ENCODE measurements around the gene HEXD. TPM values are rescaled to one million over a fixed set of nuclear protein-coding genes. Genes with fewer than 3 reads are reported as not detected.

HEXD gene
- polyA plus RNA-seq, 3 donors, result 8.9 to 61.5 (median 12.7) TPM

- Histone ChIP-seq H3K9me3 (replicated peaks in 1 of 2; ENCODE audit: control insufficient read depth in 1 of 2, insufficient read depth in 1 of 2, low read length in 2 of 2) (no peaks in the 10 kb centered on the region), H3K27ac (ENCODE audit: low read depth in 1 of 2, low read length in 2 of 2) (no peak overlapping the region), H3K4me3 (replicated peaks in 1 of 3; ENCODE audit: low read depth in 2 of 3, low read length in 3 of 3) (no peak overlapping the region), H3K9ac (ENCODE audit: insufficient read depth, low read length, poor library complexity, severe bottlenecking) (no peak overlapping the region), H3K36me3 (replicated peaks in 1 of 2; ENCODE audit: control insufficient read depth in 1 of 2, insufficient read depth in 2 of 2, low read length in 2 of 2) (peaks cover 16 to 31% of the 10 kb centered on the region in 2 donors), H3K79me2 (ENCODE audit: insufficient read depth, low read length) (no peaks in the 10 kb centered on the region), H4K20me1 (ENCODE audit: insufficient read depth, low read length) (no peaks in the 10 kb centered on the region), H3K4me2 (replicated peaks; ENCODE audit: extremely low read depth, low read length, poor library complexity, severe bottlenecking) (no peak overlapping the region), H2AFZ (ENCODE audit: insufficient read depth, low read depth, low read length, poor library complexity, severe bottlenecking) (no peak overlapping the region), H3K4me1 (ENCODE audit: control insufficient read depth in 1 of 2, insufficient read depth in 2 of 2, low read length in 2 of 2) (peaks cover 3 to 4% of the 10 kb centered on the region in 2 donors), H3K27me3 (ENCODE audit: control insufficient read depth in 2 of 2, insufficient read depth in 2 of 2, low read length in 2 of 2) (no peaks in the 10 kb centered on the region)
- Mint-ChIP-seq H3K4me3 (no peak overlapping the region), H3K27ac (no peak overlapping the region), H3K9me3 (no peaks in the 10 kb centered on the region), H3K4me1 (peaks cover 12% of the 10 kb centered on the region), H3K36me3 (peaks cover 27 to 30% of the 10 kb centered on the region in 2 donors), H3K27me3 (ENCODE audit: low read depth in 3 of 3) (peaks cover 0 to 2% (median 0%) of the 10 kb centered on the region in 3 donors)
- intact Hi-C loops (cut with micrococcal nuclease), result loop anchor here in 1 of 2 donors (10.0 kb wide), 1 partner anchor 63 kb away; no protein-coding TSS in a partner anchor
- TF ChIP-seq CTCF (IDR thresholded peaks at IDR 0.05), result no peak
- 94% methylated on average over 11 of the region's 15 CpGs for WGBS (ENCODE audit: insufficient coverage)
- DNase-seq, result no peak
Observed at GRCh38 chr17:82491533-82491932, 73.4 kb downstream of the HEXD start.

Small RNA genes lying within 50 kb of the gene (small RNA-seq; reads per million reads assigned to genes)
- not detected for gene RF00019 (ENCODE audit: insufficient read length, low read depth)

Other genes starting within 250 kb of the HEXD start
- 10 to 100 TPM; 17.1 to 43.8 (median 20.1) TPM for gene CCDC57, start 205.5 kb upstream of the HEXD start, polyA plus RNA-seq
- gene SLC16A3, start 189.3 kb upstream of the HEXD start, polyA plus RNA-seq, result 100 to 1,000 TPM in 1 of 3 donors, 10 to 100 TPM in 2; 26.3 to 103 (median 35.3) TPM
- 100 to 1,000 TPM in 1 of 3 donors, 10 to 100 TPM in 2; 47.0 to 299 (median 60.9) TPM for gene CSNK1D, start 144.6 kb upstream of the HEXD start, polyA plus RNA-seq
- gene CD7, start 100.7 kb upstream of the HEXD start, polyA plus RNA-seq, result 1 to 10 TPM in 1 of 3 donors, under 1 TPM in 2; 0.38 to 3.6 (median 0.42) TPM
- 100 to 1,000 TPM; 136 to 209 (median 188) TPM for gene SECTM1, start 84.6 kb upstream of the HEXD start, polyA plus RNA-seq
- gene TEX19, start 59.1 kb upstream of the HEXD start, polyA plus RNA-seq, result not detected
- not detected for gene UTS2R, start 46.6 kb upstream of the HEXD start, polyA plus RNA-seq
- gene OGFOD3, start 239 bp downstream of the HEXD start, polyA plus RNA-seq, result 10 to 100 TPM; 17.9 to 36.4 (median 25.2) TPM
- 100 to 1,000 TPM; 160 to 225 (median 217) TPM for gene CYBC1, start 32.4 kb downstream of the HEXD start, polyA plus RNA-seq
- 100 to 1,000 TPM in 2 of 3 donors, 10 to 100 TPM in 1; 91.2 to 101 (median 100) TPM for gene NARF, start 40.4 kb downstream of the HEXD start, polyA plus RNA-seq
- 10 to 100 TPM in 1 of 3 donors, 1 to 10 TPM in 2; 3.5 to 18.4 (median 4.7) TPM for gene FOXK2, start 101.4 kb downstream of the HEXD start, polyA plus RNA-seq
- 10 to 100 TPM; 42.6 to 82.6 (median 60.3) TPM for gene WDR45B, start 230.1 kb downstream of the HEXD start, polyA plus RNA-seq